Kidney (tissue), 14 donors: Measurements from ENCODE around the gene SRP54. TPM values are rescaled to one million over a fixed set of nuclear protein-coding genes. Genes with fewer than 3 reads are reported as not detected.
A peak's percentile ranks its signal among the peaks of the same experiment; 100 is the strongest.

Experiments used
- DNase-seq, 5 donors: peaks; one replicate each; pipeline ENCODE4 v3.0.0-alpha.2; 2013 to 2020
- FAIRE-seq: peaks from 2 replicates; lab custom pipeline; 2012; peaks lifted over from hg19 to GRCh38; lab: Jason Lieb, UNC
- H3K27ac ChIP-seq, 2 donors: one replicate each; pipeline ENCODE4 v1.7.0; 2013; ENCODE audit warnings: low read depth in 2 of 2, low read length in 2 of 2, inconsistent platforms in 1 of 2
- H3K27me3 ChIP-seq: one replicate; pipeline ENCODE4 v1.7.1; 2013; ENCODE audit warnings: low read length, inconsistent platforms; ENCODE audit not compliant: control insufficient read depth, insufficient read depth
- H3K36me3 ChIP-seq, 3 donors: one replicate each; pipeline versions ENCODE4 v1.7.0 to v1.7.1; 2013; ENCODE audit warnings: low read length in 3 of 3, control low read depth in 1 of 3, inconsistent platforms in 1 of 3; ENCODE audit not compliant: insufficient read depth in 3 of 3, control insufficient read depth in 2 of 3
- H3K4me1 ChIP-seq, 3 donors: one replicate each; pipeline versions ENCODE4 v1.7.0 to v1.7.1; 2013; ENCODE audit warnings: low read length in 3 of 3, inconsistent platforms in 1 of 3, low read depth in 1 of 3; ENCODE audit not compliant: control insufficient read depth in 2 of 3, insufficient read depth in 2 of 3
- H3K4me3 ChIP-seq, 3 donors: one replicate each; pipeline versions ENCODE4 v1.7.0 to v1.8.1; 2013; ENCODE audit warnings: low read length in 3 of 3, control low read depth in 1 of 3, inconsistent platforms in 1 of 3
- H3K9ac ChIP-seq, 3 donors: one replicate each; pipeline versions ENCODE4 v1.7.0 to v1.7.1; 2013; ENCODE audit warnings: low read length in 3 of 3, control low read depth in 1 of 3, inconsistent platforms in 1 of 3
- H3K9me3 ChIP-seq, 3 donors: one replicate each; pipeline versions ENCODE4 v1.7.0 to v1.7.1; 2013; ENCODE audit warnings: low read length in 3 of 3, control low read depth in 1 of 3, inconsistent platforms in 1 of 3; ENCODE audit not compliant: control insufficient read depth in 2 of 3, insufficient read depth in 1 of 3
- CTCF ChIP-seq: IDR thresholded peaks from 3 replicates; pipeline ENCODE4 v1.5.1; 2012; ENCODE audit warnings: mild to moderate bottlenecking, moderate library complexity, borderline replicate concordance; ENCODE audit not compliant: insufficient read depth; ENCODE audit errors: extremely low read depth
- intact Hi-C: fragments of 100-400 bp; cut with DNase I; formaldehyde crosslinking; loops from one replicate; pipeline ENCODE4 v1.11.1; 2022
- polyA plus RNA-seq: library from polyadenylated mRNA; stranded (reverse); fragments of 350-450 nt; fragmentation: Illumina TruSeq; extraction: RNeasy Lipid Tissue Mini Kit (QIAGEN cat#74804); gene quantifications from one replicate; pipeline ENCODE4 v1.2.3, GENCODE V29; 2014; ENCODE audit warnings: low read depth, low replicate concordance; ENCODE audit not compliant: insufficient read depth
- total RNA-seq: library from RNA; stranded (reverse); fragmentation: NEBNext Ultra II Directional; extraction: Animal tissue kit (Norgen Biotek cat#: 25700); gene quantifications from one replicate; pipeline ENCODE4 v1.2.1, GENCODE V29; 2021
- donor health status: control.
- donor health status: control.
- donor health status: control.
- donor health status: control.
- donor health status: control.
- donor health status: DM: yes; HTN: yes; CAD: no.
- donor health status: Normal renal cell carcinoma (clear cell type).

The SRP54 gene
- total and polyA plus RNA-seq, 2 donors from 2014 or later, result 37.3 to 54.3 TPM

GRCh38 chr14:34993426-34993825, 10.6 kb downstream of the SRP54 start:
- Histone ChIP-seq H3K36me3 (no peaks in the 10 kb centered on the region), H3K27me3 (no peaks in the 10 kb centered on the region), H3K4me3 (no peak overlapping the region), H3K9me3 (no peaks in the 10 kb centered on the region), H3K4me1 (no peaks in the 10 kb centered on the region), H3K9ac (no peak overlapping the region), H3K27ac (no peak overlapping the region)
- TF ChIP-seq CTCF, result no peak
- FAIRE-seq (no peak), DNase-seq (no peak)
- intact Hi-C loops, result no loop called here

GRCh38 chr14:34994668-34995067, 11.9 kb downstream of the SRP54 start:
- peak in 1 of 5 donors; percentile 14 for DNase-seq

GRCh38 chr14:34997762-34998161, 15.0 kb downstream of the SRP54 start:
- H3K36me3 ChIP-seq, result peaks cover 0 to 3% (median 0%) of the 10 kb centered on the region in 3 donors
- H3K9me3 ChIP-seq, result no peaks in the 10 kb centered on the region
- no peak overlapping the region for H3K4me3 ChIP-seq
- no peak overlapping the region for H3K9ac ChIP-seq
- FAIRE-seq (no peak), DNase-seq (peak in 1 of 5 donors; percentile 20)
- intact Hi-C loops, result no loop called here
- no peaks in the 10 kb centered on the region for H3K27me3 ChIP-seq
- no peak overlapping the region for H3K27ac ChIP-seq
- H3K4me1 ChIP-seq, result no peaks in the 10 kb centered on the region
- no peak for TF ChIP-seq CTCF

More at GRCh38 chr14:34994668-34995067, 11.9 kb downstream of the SRP54 start:
- Histone ChIP-seq H3K27me3 (no peaks in the 10 kb centered on the region), H3K4me1 (no peaks in the 10 kb centered on the region), H3K36me3 (no peaks in the 10 kb centered on the region), H3K9me3 (no peaks in the 10 kb centered on the region), H3K27ac (no peak overlapping the region), H3K4me3 (no peak overlapping the region), H3K9ac (no peak overlapping the region)
- TF ChIP-seq CTCF, result no peak
- no peak for FAIRE-seq
- intact Hi-C loops, result no loop called here

GRCh38 chr14:34999500-34999899, 16.7 kb downstream of the SRP54 start:
- intact Hi-C loops, result no loop called here
- no peak for FAIRE-seq

More at GRCh38 chr14:34999500-34999899, 16.7 kb downstream of the SRP54 start:
- Histone ChIP-seq H3K4me3 (no peak overlapping the region), H3K9ac (no peak overlapping the region), H3K27ac (no peak overlapping the region), H3K9me3 (no peaks in the 10 kb centered on the region), H3K4me1 (no peaks in the 10 kb centered on the region), H3K27me3 (no peaks in the 10 kb centered on the region), H3K36me3 (peaks cover 0 to 4% (median 0%) of the 10 kb centered on the region in 3 donors)
- no peak for DNase-seq
- TF ChIP-seq CTCF, result no peak
